HepG2 (cell line): ENCODE measurements around the gene CCDC57. TPM values are rescaled to one million over a fixed set of nuclear protein-coding genes. Genes with fewer than 3 reads are reported as not detected.

Experiments used
- ATAC-seq: fragments of 200-7000 bp; cut with Tn5 transposase; 3 replicates; pipeline ENCODE4 v1.9.1; 2020; ENCODE audit warnings: mild to moderate bottlenecking, moderate library complexity
- BruUV-seq: library from RNA; stranded (reverse); fragments of 400-500 nt; replicated peaks from 2 replicates; lab custom pipeline; 2021; lab: Mats Ljungman, UMichigan
- CTCF ChIA-PET: fragments of 300-600 bp; formaldehyde crosslinking; extraction: SDS; loops from one replicate; lab custom pipeline; 2021; ENCODE audit warnings: low total read pairs, inconsistent platforms, low intra/inter-chr PET ratio; lab: Yijun Ruan, JAX
- POLR2A ChIA-PET: fragments of 350-600 bp; sonication (Branson Sonifier 250); formaldehyde crosslinking; loops from one replicate; lab custom pipeline; 2020; ENCODE audit warnings: antibody characterized with exemption, inconsistent platforms; lab: Yijun Ruan, JAX
- DNase-seq: peaks from one replicate; pipeline ENCODE4 v3.0.0-alpha.2; 2015; ENCODE audit warnings: low spot score
- FAIRE-seq: peaks from 3 replicates; lab custom pipeline; 2011; peaks lifted over from hg19 to GRCh38; lab: Jason Lieb, UNC
- H2AFZ ChIP-seq: one replicate; pipeline ENCODE4 v1.6.1; 2011; ENCODE audit warnings: low read length, inconsistent platforms
- H3K27ac ChIP-seq: fragments of 300-600 bp; 3 replicates; pipeline ENCODE4 v1.8.0; 2011; ENCODE audit warnings: mixed run types, mild to moderate bottlenecking, mixed read lengths, low read length, inconsistent platforms; ENCODE audit not compliant: insufficient read depth; ENCODE audit errors: extremely low read length
- H3K27me3 ChIP-seq, 2 experiments: fragments of 200-600 bp in 1 of 2; 2 replicates in 1 of 2; 3 replicates in 1 of 2; pipeline versions ENCODE4 v1.6.0 to v1.8.0; 2011; ENCODE audit warnings: low read length in 2 of 2, mild to moderate bottlenecking in 2 of 2, moderate library complexity in 2 of 2, inconsistent platforms in 1 of 2; ENCODE audit not compliant: insufficient read depth in 2 of 2, control insufficient read depth in 1 of 2
- H3K36me3 ChIP-seq, 2 experiments: fragments of 200-600 bp in 1 of 2; replicated peaks in 1 of 2; 2 replicates in 1 of 2; 3 replicates in 1 of 2; pipeline versions ENCODE4 v1.5.1 to v1.8.0; 2011; ENCODE audit warnings: low read length in 2 of 2, inconsistent platforms in 1 of 2; ENCODE audit not compliant: insufficient read depth in 2 of 2, control insufficient read depth in 1 of 2
- H3K4me1 ChIP-seq: 2 replicates; pipeline ENCODE4 v1.5.1; 2012; ENCODE audit warnings: low read length, inconsistent platforms; ENCODE audit not compliant: insufficient read depth
- H3K4me2 ChIP-seq: 2 replicates; pipeline ENCODE4 v1.6.0; 2011; ENCODE audit warnings: low read depth, low read length, inconsistent platforms
- H3K4me3 ChIP-seq, 3 experiments: fragments of 200-600 bp in 1 of 3; sonication (generic), shearing (Covaris generic) in 1 of 3; replicated peaks in 1 of 3; 2 replicates each; pipeline ENCODE4 v1.5.1; 2011 to 2016; ENCODE audit warnings: low read length in 3 of 3, inconsistent platforms in 2 of 3, low read depth in 2 of 3, mild to moderate bottlenecking in 2 of 3, control low read depth in 1 of 3, mixed read lengths in 1 of 3; ENCODE audit not compliant: insufficient read depth in 1 of 3
- H3K79me2 ChIP-seq: one replicate; pipeline ENCODE4 v1.6.1; 2011; ENCODE audit warnings: low read length, inconsistent platforms; ENCODE audit not compliant: insufficient read depth
- H3K9ac ChIP-seq: 2 replicates; pipeline ENCODE4 v1.6.0; 2011; ENCODE audit warnings: mild to moderate bottlenecking, low read depth, low read length, inconsistent platforms; ENCODE audit not compliant: insufficient read depth
- H3K9me3 ChIP-seq: 2 replicates; pipeline ENCODE4 v1.5.1; 2012; ENCODE audit warnings: mild to moderate bottlenecking, low read length
- H4K20me1 ChIP-seq: 2 replicates; pipeline ENCODE4 v1.6.0; 2011; ENCODE audit warnings: inconsistent platforms, mild to moderate bottlenecking, low read length, moderate library complexity; ENCODE audit not compliant: insufficient read depth
- ADNP ChIP-seq: sonication (generic); formaldehyde crosslinking; IDR thresholded peaks from 2 replicates; pipeline ENCODE4 v1.4.0; 2020; ENCODE audit warnings: missing genetic modification reagents
- ATF5 ChIP-seq: sonication (generic); formaldehyde crosslinking; IDR thresholded peaks from 2 replicates; pipeline ENCODE4 v1.4.0; 2020; ENCODE audit warnings: mild to moderate bottlenecking, low read depth, missing genetic modification reagents
- CC2D1A ChIP-seq: sonication (generic); formaldehyde crosslinking; IDR thresholded peaks from 2 replicates; pipeline ENCODE4 v1.8.1; 2023; ENCODE audit warnings: mild to moderate bottlenecking, missing genetic modification reagents
- EZH2 ChIP-seq: conservative IDR thresholded peaks from 2 replicates; pipeline ENCODE4 v1.6.1; 2012; ENCODE audit warnings: mild to moderate bottlenecking, low read depth, low read length, moderate library complexity
- FOSL2 ChIP-seq: sonication (generic); formaldehyde crosslinking; IDR thresholded peaks from 2 replicates; pipeline ENCODE4 v1.4.0; 2020; ENCODE audit warnings: missing genetic modification reagents
- HBP1 ChIP-seq: IDR thresholded peaks from 2 replicates; pipeline ENCODE4 v1.6.1; 2016; ENCODE audit warnings: low read depth, control low read depth
- HOXD1 ChIP-seq: sonication (generic); formaldehyde crosslinking; IDR thresholded peaks from 2 replicates; pipeline ENCODE4 v1.5.0; 2020; ENCODE audit warnings: missing genetic modification reagents
- IKZF1 ChIP-seq: fragments of 450-650 bp; IDR thresholded peaks from 2 replicates; pipeline ENCODE4 v1.7.1; 2016
- IRF2 ChIP-seq: IDR thresholded peaks from 2 replicates; pipeline ENCODE4 v1.6.1; 2018; ENCODE audit warnings: missing genetic modification reagents, missing compliant biosample characterization
- KDM3A ChIP-seq: IDR thresholded peaks from 2 replicates; pipeline ENCODE4 v1.6.1; 2018; ENCODE audit warnings: low read depth, missing compliant biosample characterization
- MIXL1 ChIP-seq: IDR thresholded peaks from 2 replicates; pipeline ENCODE4 v1.6.1; 2016
- TEAD3 ChIP-seq: optimal IDR thresholded peaks from 2 replicates; pipeline ENCODE3; 2016; ENCODE audit warnings: borderline replicate concordance
- ZBTB10 ChIP-seq: sonication (generic); formaldehyde crosslinking; IDR thresholded peaks from 2 replicates; pipeline ENCODE4 v1.4.0; 2020; ENCODE audit warnings: missing genetic modification reagents, borderline replicate concordance
- ZNF136 ChIP-seq: sonication (generic); formaldehyde crosslinking; IDR thresholded peaks from 2 replicates; pipeline ENCODE4 v1.8.1; 2022; ENCODE audit warnings: low read depth, mild to moderate bottlenecking, moderate library complexity, missing genetic modification reagents
- ZNF329 ChIP-seq: sonication (generic); formaldehyde crosslinking; IDR thresholded peaks from 2 replicates; pipeline ENCODE4 v1.9.0; 2021; ENCODE audit warnings: low read depth, mild to moderate bottlenecking, missing genetic modification reagents
- ZNF350 ChIP-seq: sonication (generic); formaldehyde crosslinking; IDR thresholded peaks from 2 replicates; pipeline ENCODE4 v1.4.0; 2020; ENCODE audit warnings: mild to moderate bottlenecking, low read depth, missing genetic modification reagents, borderline replicate concordance
- ZNF441 ChIP-seq: sonication (generic); formaldehyde crosslinking; IDR thresholded peaks from 2 replicates; pipeline ENCODE4 v1.7.0; 2021; ENCODE audit warnings: missing genetic modification reagents, borderline replicate concordance
- ZNF558 ChIP-seq: sonication (generic); formaldehyde crosslinking; IDR thresholded peaks from 2 replicates; pipeline ENCODE4 v1.9.0; 2022; ENCODE audit warnings: mild to moderate bottlenecking, missing genetic modification reagents, borderline replicate concordance
- ZNF572 ChIP-seq: sonication (generic); formaldehyde crosslinking; IDR thresholded peaks from 2 replicates; pipeline ENCODE4 v1.5.1; 2020; ENCODE audit warnings: mild to moderate bottlenecking, missing genetic modification reagents
- ZNF709 ChIP-seq: sonication (generic); formaldehyde crosslinking; IDR thresholded peaks from 2 replicates; pipeline ENCODE4 v1.5.0; 2020; ENCODE audit warnings: mild to moderate bottlenecking, missing genetic modification reagents
- ZNF749 ChIP-seq: sonication (generic); formaldehyde crosslinking; IDR thresholded peaks from 2 replicates; pipeline ENCODE4 v1.8.0; 2022; ENCODE audit warnings: mild to moderate bottlenecking, missing genetic modification reagents, moderate library complexity, borderline replicate concordance
- WGBS: methylation state at CpG from one replicate; pipeline ENCODE4 v1.1.6; 2017; ENCODE audit warnings: low lambda C conversion rate; 5-methylcytosine and 5-hydroxymethylcytosine counted together
- in situ Hi-C: cut with HindIII; loops from 2 replicates; pipeline ENCODE4 v1.10.0; 2017; ENCODE audit warnings: low pct_unique_long_range_greater_than_20kb; ENCODE audit not compliant: extremely low pct_ligation_motif_present
- intact Hi-C: fragments of 100-400 bp; cut with micrococcal nuclease; formaldehyde crosslinking; loops from one replicate; pipeline ENCODE4 v1.10.0; 2022; ENCODE audit not compliant: unreplicated experiment
- polyA plus RNA-seq, 8 experiments: library from polyadenylated mRNA; depleted of rRNA in 3 of 8; stranded (reverse) in 7 of 8; unstranded in 1 of 8; fragments of >200 nt; fragmentation: Illumina TruSeq in 4 of 8; extraction: Trizol in 4 of 8; gene quantifications; 2 replicates each; pipeline versions ENCODE4 v1.2.1 to v1.2.3, GENCODE V29; 2011 to 2016; ENCODE audit warnings: low read depth in 4 of 8, missing spikeins in 1 of 8, mixed read lengths in 1 of 8; ENCODE audit not compliant: insufficient read depth in 1 of 8
- total RNA-seq, 5 experiments: library from RNA; depleted of rRNA; stranded (reverse); fragments of >200 nt; fragmentation: Illumina TruSeq; extraction: Trizol; gene quantifications; 2 replicates each; pipeline ENCODE4 v1.2.3, GENCODE V29; 2016; ENCODE audit warnings: low read depth in 1 of 5

CCDC57 gene
- total and polyA plus RNA-seq, 2 of the 13 experiments (the other 11 are each of a cell fraction or from before 2014, with no cell fraction given): 59.3 to 59.9 TPM

- no peaks in the 10 kb centered on the region for H4K20me1 ChIP-seq
- WGBS: 11% methylated on average over 15 of the region's 21 CpGs
- peak overlapping the region; percentile 76 for H3K9ac ChIP-seq
- H3K27ac ChIP-seq: peak overlapping the region; percentile 77
- BruUV-seq: no TSS peak
- peaks cover 82% of the 10 kb centered on the region for H3K4me1 ChIP-seq
- no peaks in the 10 kb centered on the region for H3K27me3 ChIP-seq
- in situ Hi-C loops (no loop called here), intact Hi-C loops (loop anchor here (1.0 to 2.0 kb wide), 2 partner anchors 8 to 13 kb away; no protein-coding TSS in a partner anchor)
- DNase-seq (peak; percentile 93), FAIRE-seq (peak; percentile 81), ATAC-seq (peak; percentile 60)
- no peaks in the 10 kb centered on the region for H3K36me3 ChIP-seq
- POLR2A ChIA-PET: interaction anchor here (1.3 to 11.8 kb wide), 5 partner anchors 8 to 129 kb away, joined by 4 to 117 read pairs (median 29); partner anchors contain the start of gene SLC16A3
- no peak overlapping the region for H2AFZ ChIP-seq
- no peaks in the 10 kb centered on the region for H3K79me2 ChIP-seq
- no peaks in the 10 kb centered on the region for H3K9me3 ChIP-seq
- peak overlapping the region; percentile 31 to 70 (median 49); a peak in 5 of 6 replicates for H3K4me3 ChIP-seq
- peak overlapping the region; percentile 97 for H3K4me2 ChIP-seq
- CTCF ChIA-PET: no interaction called here
- TF ChIP-seq ZNF350 (CRISPR knock-in tag): peak; percentile 67
- TF ChIP-seq FOSL2 (CRISPR knock-in tag): peak; percentile 98
- no peak; the same call in 1 of the 2 replicates for TF ChIP-seq ZNF709
- no peak for TF ChIP-seq ZNF558
- peak; percentile 10; the same call in 1 of the 2 replicates for TF ChIP-seq ATF5 (CRISPR knock-in tag)
- TF ChIP-seq HOXD1 (CRISPR knock-in tag): peak; percentile 30; the same call in 1 of the 2 replicates
- peak; percentile 75; the same call in 1 of the 2 replicates for TF ChIP-seq ZNF749 (CRISPR knock-in tag)
- TF ChIP-seq HBP1 (CRISPR knock-in tag): 0 out of 2 replicates have a peak, but pooled peaks have one; percentile 57
- no peak for TF ChIP-seq ZNF136 (CRISPR knock-in tag)
- TF ChIP-seq MIXL1 (CRISPR knock-in tag): no peak; the same call in 1 of the 2 replicates
- TF ChIP-seq ZNF329: peak; percentile 77; the same call in 1 of the 2 replicates
- TF ChIP-seq CC2D1A (CRISPR knock-in tag): no peak
- TF ChIP-seq ZBTB10 (CRISPR knock-in tag): no peak
- no peak for TF ChIP-seq ADNP (CRISPR knock-in tag)
- TF ChIP-seq IKZF1: no peak
- TF ChIP-seq ZNF572: no peak
- 0 out of 2 replicates have a peak, but pooled peaks have one; percentile 71 for TF ChIP-seq KDM3A
- no peak; the same call in 1 of the 2 replicates for TF ChIP-seq IRF2 (CRISPR knock-in tag)
- peak; percentile 86; the same call in 1 of the 2 replicates for TF ChIP-seq ZNF441 (CRISPR knock-in tag)
- no peak for TF ChIP-seq EZH2
- TF ChIP-seq TEAD3 (CRISPR knock-in tag): peak; percentile 85
These were observed 5.0 kb upstream of the CCDC57 start for GRCh38 chr17:82217530-82218204.
